ENCODE measurements around the gene TLNRD1. TPM values are rescaled to one million over a fixed set of nuclear protein-coding genes. Genes with fewer than 3 reads are reported as not detected.

The TLNRD1 gene
- total RNA-seq, 1 experiment from 2014 or later, result 22.5 TPM

- intact Hi-C loops (cut with micrococcal nuclease), result no loop called here
- Histone ChIP-seq H3K79me2 (ENCODE audit: insufficient read depth, low read length) (no peaks in the 10 kb centered on the region), H2AFZ (ENCODE audit: low read depth, low read length, poor library complexity, severe bottlenecking) (no peak overlapping the region), H4K20me1 (ENCODE audit: insufficient read depth) (no peaks in the 10 kb centered on the region), H3K9ac (ENCODE audit: low read length) (no peak overlapping the region), H3K4me2 (ENCODE audit: low read length) (no peak overlapping the region), H3K36me3 (ENCODE audit: control insufficient read depth in 1 of 2, insufficient read depth in 2 of 2, low read length in 2 of 2) (no peaks in the 10 kb centered on the region), H3K27ac (ENCODE audit: low read depth, low read length) (no peak overlapping the region), H3K27me3 (ENCODE audit: insufficient read depth, low read length) (no peaks in the 10 kb centered on the region), H3K4me1 (ENCODE audit: control insufficient read depth in 1 of 2, insufficient read depth in 2 of 2, low read length in 2 of 2) (peaks cover 0 to 6% of the 10 kb centered on the region in 2 experiments; a peak in 1 of 4 replicates), H3K9me3 (ENCODE audit: control insufficient read depth in 1 of 2, insufficient read depth in 1 of 2, low read depth in 1 of 2, low read length in 2 of 2) (peaks cover 0 to 9% of the 10 kb centered on the region in 2 experiments; a peak in 1 of 4 replicates), H3K9me2 (ENCODE audit: insufficient read depth) (no peaks in the 10 kb centered on the region), H3K4me3 (replicated peaks in 1 of 2; ENCODE audit: low read depth in 1 of 2, low read length in 2 of 2) (no peak overlapping the region)
- no peak for TF ChIP-seq EZH2 (IDR thresholded peaks at IDR 0.05)
- TF ChIP-seq CBX3 (IDR thresholded peaks at IDR 0.05; ENCODE audit: low read depth), result 0 out of 2 replicates have a peak, but pooled peaks have one; percentile 18
- TF ChIP-seq FOSL1 (IDR thresholded peaks at IDR 0.05; ENCODE audit: low read depth), result no peak
- TF ChIP-seq ZFX (IDR thresholded peaks at IDR 0.05), result no peak
- no peak for TF ChIP-seq POLR2AphosphoS5 (IDR thresholded peaks at IDR 0.05; ENCODE audit: low read depth, low read length)
- no peak for TF ChIP-seq EZH2phosphoT487 (IDR thresholded peaks at IDR 0.05; ENCODE audit: borderline replicate concordance)
- no peak for TF ChIP-seq EGR1 (IDR thresholded peaks at IDR 0.05; ENCODE audit: low read depth)
- RAD21 ChIA-PET (ENCODE audit: low non-redundant PET in 1 of 2, low total read pairs in 2 of 2, uncharacterized antibody in 2 of 2, unreplicated experiment in 2 of 2), result no interaction called here
- DNase-seq (ENCODE audit: low read depth, low spot score) (no peak), ATAC-seq (no peak)
- CTCF ChIA-PET, result no interaction called here
- no TSS peak for BruUV-seq (replicated peaks)
- POLR2A ChIA-PET, result no interaction called here
Measured at GRCh38 chr15:81029414-81030300, 28.9 kb downstream of the TLNRD1 start.

DNA sequence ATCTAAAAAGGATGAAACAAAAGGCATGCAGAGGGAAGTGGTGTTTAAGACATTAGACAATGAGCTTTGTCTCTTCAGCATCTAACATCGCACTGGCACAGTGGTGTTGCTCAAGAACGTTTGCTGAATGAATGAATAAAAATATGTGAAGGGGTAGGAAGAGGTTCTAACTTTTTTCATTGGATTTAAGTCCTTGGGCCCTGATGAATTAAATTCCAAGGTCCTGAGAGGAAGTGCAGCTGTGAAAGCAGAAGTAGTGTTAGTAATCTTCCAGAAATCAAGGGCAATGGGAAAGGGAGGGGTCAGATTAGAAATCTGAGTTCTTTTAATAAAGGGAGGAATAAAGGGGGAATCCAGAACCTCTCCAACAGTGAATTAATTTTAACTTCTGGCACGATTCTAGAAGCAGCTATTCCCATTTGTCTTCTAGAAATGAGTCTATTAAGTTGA lies 29.6 kb downstream of the TLNRD1 start:
- CTCF ChIA-PET, result no interaction called here
- no TSS peak for BruUV-seq (replicated peaks)

More for the DNA sequence above, 29.6 kb downstream of the TLNRD1 start:
- intact Hi-C loops (cut with micrococcal nuclease), result no loop called here
- TF ChIP-seq ZFX (IDR thresholded peaks at IDR 0.05) (no peak), JUND (IDR thresholded peaks at IDR 0.05) (no peak), CEBPB (IDR thresholded peaks at IDR 0.05; ENCODE audit: low read depth) (no peak), POLR2A (IDR thresholded peaks at IDR 0.05; ENCODE audit: borderline replicate concordance, extremely low read depth, insufficient read depth, insufficient read length) (no peak), SP1 (IDR thresholded peaks at IDR 0.05; ENCODE audit: low read depth) (no peak), CBX3 (IDR thresholded peaks at IDR 0.05; ENCODE audit: low read depth) (no peak), SIN3A (IDR thresholded peaks at IDR 0.05; ENCODE audit: low read depth) (no peak), YY1 (IDR thresholded peaks at IDR 0.05; ENCODE audit: extremely low read depth, insufficient replicate concordance, low read depth, low read length) (no peak), POLR2AphosphoS5 (IDR thresholded peaks at IDR 0.05; ENCODE audit: low read depth, low read length) (no peak), EZH2phosphoT487 (IDR thresholded peaks at IDR 0.05; ENCODE audit: borderline replicate concordance) (no peak), ATF3 (IDR thresholded peaks at IDR 0.05) (no peak)
- TF ChIP-seq, protein P1, sequence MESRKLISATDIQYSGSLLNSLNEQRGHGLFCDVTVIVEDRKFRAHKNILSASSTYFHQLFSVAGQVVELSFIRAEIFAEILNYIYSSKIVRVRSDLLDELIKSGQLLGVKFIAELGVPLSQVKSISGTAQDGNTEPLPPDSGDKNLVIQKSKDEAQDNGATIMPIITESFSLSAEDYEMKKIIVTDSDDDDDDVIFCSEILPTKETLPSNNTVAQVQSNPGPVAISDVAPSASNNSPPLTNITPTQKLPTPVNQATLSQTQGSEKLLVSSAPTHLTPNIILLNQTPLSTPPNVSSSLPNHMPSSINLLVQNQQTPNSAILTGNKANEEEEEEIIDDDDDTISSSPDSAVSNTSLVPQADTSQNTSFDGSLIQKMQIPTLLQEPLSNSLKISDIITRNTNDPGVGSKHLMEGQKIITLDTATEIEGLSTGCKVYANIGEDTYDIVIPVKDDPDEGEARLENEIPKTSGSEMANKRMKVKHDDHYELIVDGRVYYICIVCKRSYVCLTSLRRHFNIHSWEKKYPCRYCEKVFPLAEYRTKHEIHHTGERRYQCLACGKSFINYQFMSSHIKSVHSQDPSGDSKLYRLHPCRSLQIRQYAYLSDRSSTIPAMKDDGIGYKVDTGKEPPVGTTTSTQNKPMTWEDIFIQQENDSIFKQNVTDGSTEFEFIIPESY (IDR thresholded peaks at IDR 0.05; ENCODE audit: extremely low read depth, insufficient replicate concordance, low read length), result no peak
- Histone ChIP-seq H3K79me2 (ENCODE audit: insufficient read depth, low read length) (no peaks in the 10 kb centered on the region), H3K4me1 (ENCODE audit: control insufficient read depth in 1 of 2, insufficient read depth in 2 of 2, low read length in 2 of 2) (peaks cover 0 to 6% of the 10 kb centered on the region in 2 experiments; a peak in 1 of 4 replicates), H3K9me2 (ENCODE audit: insufficient read depth) (no peaks in the 10 kb centered on the region), H4K20me1 (ENCODE audit: insufficient read depth) (no peaks in the 10 kb centered on the region), H3K36me3 (ENCODE audit: control insufficient read depth in 1 of 2, insufficient read depth in 2 of 2, low read length in 2 of 2) (no peaks in the 10 kb centered on the region), H3K27ac (ENCODE audit: low read depth, low read length) (no peak overlapping the region), H3K4me2 (ENCODE audit: low read length) (no peak overlapping the region), H3K27me3 (ENCODE audit: insufficient read depth, low read length) (no peaks in the 10 kb centered on the region), H3K9ac (ENCODE audit: low read length) (no peak overlapping the region), H2AFZ (ENCODE audit: low read depth, low read length, poor library complexity, severe bottlenecking) (no peak overlapping the region), H3K4me3 (replicated peaks in 1 of 2; ENCODE audit: low read depth in 1 of 2, low read length in 2 of 2) (no peak overlapping the region), H3K9me3 (ENCODE audit: control insufficient read depth in 1 of 2, insufficient read depth in 1 of 2, low read depth in 1 of 2, low read length in 2 of 2) (peaks cover 0 to 9% of the 10 kb centered on the region in 2 experiments; a peak in 1 of 4 replicates)
- ChIA-PET POLR2A (no interaction called here), RAD21 (ENCODE audit: low non-redundant PET in 1 of 2, low total read pairs in 2 of 2, uncharacterized antibody in 2 of 2, unreplicated experiment in 2 of 2) (no interaction called here)
- no peak for DNase-seq (ENCODE audit: low read depth, low spot score)
- ATAC-seq, result no peak

All from HCT116 (cell line).